Epithelial cell of proximal tubule (primary cell): Measurements from ENCODE around the gene BEND7. TPM values are rescaled to one million over a fixed set of nuclear protein-coding genes. Genes with fewer than 3 reads are reported as not detected.

Experiments
- DNase-seq: peaks from one replicate; pipeline ENCODE4 v3.0.0-alpha.2; 2011; ENCODE audit warnings: low read depth
- H3K4me3 ChIP-seq: 2 replicates; pipeline ENCODE4 v1.5.1; 2011; ENCODE audit warnings: low read depth, mild to moderate bottlenecking, low read length
- total RNA-seq: library from RNA; depleted of rRNA; stranded (reverse); fragments of >200 nt; gene quantifications from 2 replicates; pipeline ENCODE4 v1.2.3, GENCODE V29; 2015
- TF ChIP-seq, protein P1 (sequence below): conservative IDR thresholded peaks from 2 replicates; pipeline ENCODE4 v1.5.1; 2012; ENCODE audit warnings: low read depth, mild to moderate bottlenecking, low read length

Gene BEND7, protein sequence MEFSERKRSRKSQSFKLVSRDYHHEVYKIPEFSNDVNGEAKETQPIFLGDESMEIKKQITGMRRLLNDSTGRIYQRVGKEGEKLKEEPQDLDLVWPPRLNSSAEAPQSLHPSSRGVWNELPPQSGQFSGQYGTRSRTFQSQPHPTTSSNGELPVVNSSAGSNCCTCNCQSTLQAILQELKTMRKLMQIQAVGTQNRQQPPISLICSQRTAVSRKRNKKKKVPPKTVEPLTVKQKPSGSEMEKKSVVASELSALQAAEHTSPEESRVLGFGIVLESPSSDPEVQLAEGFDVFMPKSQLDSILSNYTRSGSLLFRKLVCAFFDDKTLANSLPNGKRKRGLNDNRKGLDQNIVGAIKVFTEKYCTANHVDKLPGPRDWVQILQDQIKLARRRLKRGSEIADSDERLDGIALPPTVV
- 25.9 and 41.4 TPM in 2 replicates for total RNA-seq

DNA sequence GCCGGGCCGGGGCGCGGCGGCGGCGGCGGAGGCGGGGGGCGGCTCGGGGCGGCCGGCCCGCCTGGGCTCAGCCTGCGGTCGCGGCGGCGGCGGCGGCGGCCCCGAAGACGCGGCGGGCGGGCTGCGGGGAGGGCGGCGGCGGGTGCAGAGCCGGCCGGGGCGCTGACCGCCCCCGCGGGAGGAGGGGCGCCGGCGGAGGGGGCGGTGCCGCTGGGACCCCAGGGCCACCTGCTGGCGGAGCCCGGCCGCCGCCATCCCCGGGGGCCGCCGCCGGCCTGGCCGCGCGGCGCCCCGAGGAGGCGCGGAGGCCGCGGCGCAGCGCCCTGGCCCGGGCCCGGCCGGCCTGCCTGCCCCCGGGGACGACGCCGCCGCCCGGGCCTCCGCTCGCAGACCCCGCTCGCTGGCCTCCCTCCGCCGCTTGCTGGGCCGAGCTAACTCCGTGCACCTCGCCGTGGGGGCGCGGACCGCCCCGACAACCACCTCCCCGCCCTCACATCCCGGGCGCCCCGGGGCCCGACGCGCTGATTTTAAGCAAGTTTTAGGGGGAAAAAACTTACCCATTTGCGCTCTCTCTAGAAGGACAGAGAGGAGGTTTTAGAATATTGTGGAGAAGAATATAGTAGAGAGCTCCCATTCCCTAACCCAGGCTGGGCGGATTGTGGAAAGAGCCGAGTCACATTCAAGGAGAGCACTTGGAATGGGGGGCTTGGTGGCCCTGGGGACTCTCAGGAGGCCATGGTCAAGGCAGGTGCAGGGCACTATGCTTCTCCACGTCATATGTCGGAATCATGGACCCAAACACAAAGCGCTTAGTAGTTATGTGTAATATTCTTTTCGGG lies at the start of gene BEND7:
Gene BEND7 (minus strand): TSS at position 140 of the 839 bp plus-strand sequence. CDS start 481 bp downstream, outside the sequence.
- no peak for DNase-seq
- H3K4me3 ChIP-seq: peak within 1 kb of the TSS; percentile 66
- TF ChIP-seq, protein P1, sequence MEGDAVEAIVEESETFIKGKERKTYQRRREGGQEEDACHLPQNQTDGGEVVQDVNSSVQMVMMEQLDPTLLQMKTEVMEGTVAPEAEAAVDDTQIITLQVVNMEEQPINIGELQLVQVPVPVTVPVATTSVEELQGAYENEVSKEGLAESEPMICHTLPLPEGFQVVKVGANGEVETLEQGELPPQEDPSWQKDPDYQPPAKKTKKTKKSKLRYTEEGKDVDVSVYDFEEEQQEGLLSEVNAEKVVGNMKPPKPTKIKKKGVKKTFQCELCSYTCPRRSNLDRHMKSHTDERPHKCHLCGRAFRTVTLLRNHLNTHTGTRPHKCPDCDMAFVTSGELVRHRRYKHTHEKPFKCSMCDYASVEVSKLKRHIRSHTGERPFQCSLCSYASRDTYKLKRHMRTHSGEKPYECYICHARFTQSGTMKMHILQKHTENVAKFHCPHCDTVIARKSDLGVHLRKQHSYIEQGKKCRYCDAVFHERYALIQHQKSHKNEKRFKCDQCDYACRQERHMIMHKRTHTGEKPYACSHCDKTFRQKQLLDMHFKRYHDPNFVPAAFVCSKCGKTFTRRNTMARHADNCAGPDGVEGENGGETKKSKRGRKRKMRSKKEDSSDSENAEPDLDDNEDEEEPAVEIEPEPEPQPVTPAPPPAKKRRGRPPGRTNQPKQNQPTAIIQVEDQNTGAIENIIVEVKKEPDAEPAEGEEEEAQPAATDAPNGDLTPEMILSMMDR: no peak

DNA sequence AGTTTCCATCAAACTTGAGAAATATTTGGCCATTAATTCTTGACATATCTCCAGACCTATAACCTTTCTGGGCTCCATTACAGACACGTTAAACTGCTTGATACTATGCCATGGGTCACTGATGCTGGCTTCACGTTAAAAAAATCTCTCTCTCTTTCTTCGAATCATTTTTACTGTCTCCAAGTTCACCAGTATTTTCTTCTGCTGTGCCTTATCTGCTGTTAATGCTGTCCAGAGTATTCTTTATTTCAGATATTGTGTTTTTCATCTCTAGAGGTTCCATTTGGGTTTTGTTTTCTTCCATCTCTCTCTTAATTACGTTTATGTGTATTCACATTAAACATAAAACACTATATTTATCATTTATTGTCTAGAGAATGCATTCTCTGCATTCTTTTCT lies 45.1 kb upstream of the BEND7 start:
- H3K4me3 ChIP-seq: no peak overlapping the region
- no peak for DNase-seq
- TF ChIP-seq, protein P1: no peak

DNA sequence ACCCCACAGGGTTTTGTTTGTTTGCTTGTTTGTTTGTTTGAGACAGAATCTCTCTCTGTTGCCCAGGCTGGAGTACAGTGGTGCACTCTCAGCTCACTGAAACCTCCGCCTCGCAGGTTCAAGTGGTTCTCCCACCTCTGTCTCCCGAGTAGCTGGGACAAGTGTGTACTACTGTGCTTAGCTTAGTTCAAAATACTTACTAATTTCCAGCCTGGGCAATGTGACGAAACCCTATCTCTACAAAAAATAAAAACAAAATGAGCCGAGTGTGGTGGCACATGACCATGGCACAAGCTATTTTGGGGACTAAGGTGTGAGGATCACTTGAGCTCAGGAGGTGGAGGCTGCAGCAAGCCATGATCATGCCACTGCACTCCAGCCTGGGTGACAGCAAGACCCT lies 42.7 kb upstream of the BEND7 start:
- no peak for DNase-seq
- H3K4me3 ChIP-seq: no peak overlapping the region
- TF ChIP-seq, protein P1: no peak

DNA sequence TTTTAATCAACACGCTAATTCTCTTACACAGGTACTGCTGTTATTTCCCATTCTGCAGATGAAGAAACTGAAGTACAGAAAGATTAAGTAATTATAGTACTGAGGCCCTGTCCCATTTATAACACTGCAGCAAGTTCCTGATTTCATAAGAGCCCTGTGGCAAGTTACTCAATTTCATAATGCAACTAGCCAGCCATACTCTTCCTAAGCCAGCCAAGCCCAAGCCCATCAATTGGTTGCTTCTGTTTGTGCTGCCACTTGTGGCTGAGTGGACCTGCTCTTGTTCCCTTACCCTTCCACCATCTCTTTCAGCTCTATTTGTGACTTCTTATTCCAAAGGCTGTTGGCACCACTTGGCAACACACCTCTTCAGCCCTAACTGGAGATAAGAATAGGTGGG lies 38.2 kb upstream of the BEND7 start:
- TF ChIP-seq, protein P1: no peak

DNA sequence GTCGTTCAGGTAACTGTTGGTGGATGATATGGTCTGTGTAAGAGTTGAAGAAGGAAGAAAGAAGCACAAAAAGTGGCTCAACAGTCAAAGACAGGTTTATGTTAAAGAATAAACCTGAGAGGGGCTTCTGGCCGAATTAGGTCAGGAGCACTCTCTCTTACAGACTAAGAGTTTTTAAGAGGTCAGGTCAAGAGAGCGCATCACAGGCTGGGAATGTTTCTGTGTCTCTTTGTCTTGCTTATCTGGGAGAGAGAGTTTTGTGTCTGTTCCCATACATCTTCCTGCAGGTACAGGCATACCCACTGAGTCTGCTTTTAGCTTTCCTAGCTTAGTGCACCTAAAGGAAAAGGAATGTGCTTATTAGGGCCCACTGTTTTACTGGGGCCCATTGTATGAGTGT lies 35.8 kb upstream of the BEND7 start:
- H3K4me3 ChIP-seq: no peak overlapping the region
- TF ChIP-seq, protein P1: no peak
- no peak for DNase-seq

More for the DNA sequence above, 38.2 kb upstream of the BEND7 start:
- no peak for DNase-seq
- no peak overlapping the region for H3K4me3 ChIP-seq

DNA sequence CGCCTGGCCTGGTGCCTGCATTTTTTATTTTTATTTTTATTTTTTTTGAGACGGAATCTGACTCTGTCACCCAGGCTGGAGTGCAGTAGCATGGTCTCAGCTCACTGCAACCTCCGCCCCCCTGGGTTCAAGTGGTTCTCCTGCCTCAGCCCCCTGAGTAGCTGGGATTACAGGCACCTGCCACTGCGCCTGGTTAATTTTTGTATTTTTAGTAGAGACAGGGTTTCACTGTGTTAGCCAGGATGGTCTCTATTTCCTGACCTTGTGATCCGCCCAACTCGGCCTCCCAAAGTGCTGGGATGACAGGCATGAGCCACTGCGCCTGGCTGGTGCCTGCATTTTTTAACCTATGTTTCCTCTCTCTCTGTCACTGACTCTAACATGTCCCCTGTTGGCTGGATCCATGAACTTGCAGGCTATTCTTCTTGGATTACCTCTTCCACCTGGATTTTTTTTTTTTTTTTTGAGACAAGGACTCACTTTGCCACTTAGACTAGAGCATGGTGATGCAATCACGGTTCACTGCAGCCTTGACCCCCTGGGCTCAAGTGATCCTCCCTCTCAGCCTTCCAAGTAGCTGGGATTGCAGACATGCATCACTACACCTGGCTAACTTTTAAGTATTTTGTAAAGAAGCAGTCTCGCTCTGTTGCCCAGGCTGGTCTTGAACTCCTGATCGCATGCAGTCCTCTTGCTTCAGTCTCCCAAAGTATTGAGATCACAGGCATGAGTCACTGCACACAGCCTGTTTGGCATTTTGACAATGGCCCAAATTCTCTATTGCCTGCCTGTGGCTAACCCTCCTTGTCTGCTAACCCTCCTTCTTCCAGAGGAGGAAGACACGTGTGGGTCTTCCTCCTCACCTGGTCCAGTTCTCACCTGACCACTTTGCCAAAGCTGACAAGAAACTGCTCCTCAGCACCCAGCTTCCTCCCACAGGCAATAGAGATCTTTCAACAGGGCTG lies 34.9 kb upstream of the BEND7 start:
- TF ChIP-seq, protein P1: peak; percentile 5
- DNase-seq: peak; percentile 98
- no peak overlapping the region for H3K4me3 ChIP-seq
